ENCODE results near the gene SH2D2A.

Gene SH2D2A

GRCh38 chr1:156816561-156817328, at the start of gene SH2D2A:
SH2D2A (minus strand) TSS chr1:156816848; CDS start chr1:156816708, 140 bp downstream.
- peak; percentile 95 for DNase-seq

DNA sequence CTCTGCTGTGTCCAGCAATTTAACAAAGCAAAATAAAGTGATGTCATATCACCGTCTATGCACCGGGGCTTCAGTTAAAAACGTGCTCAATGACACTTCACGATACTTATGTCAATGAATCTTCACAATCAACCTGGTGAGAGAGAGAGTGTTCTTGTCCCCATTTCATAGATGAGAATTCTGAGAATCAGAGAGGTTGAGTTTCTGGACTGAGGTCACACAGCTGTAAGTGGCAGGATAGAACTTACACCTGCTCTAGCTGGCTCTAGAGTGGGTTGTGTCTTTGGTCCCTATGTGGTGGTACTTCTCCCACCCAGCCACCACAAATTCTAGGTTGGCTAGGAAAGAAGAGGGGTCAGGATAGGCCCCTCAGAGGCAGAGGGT, 49.2 kb upstream of the SH2D2A start:
- DNase-seq: no peak

GRCh38 chr1:156865258-156865657, 48.6 kb upstream of the SH2D2A start:
- no peak for DNase-seq

GRCh38 chr1:156864796-156865195, 48.1 kb upstream of the SH2D2A start:
- DNase-seq: no peak

GRCh38 chr1:156863631-156864030, 47.0 kb upstream of the SH2D2A start:
- DNase-seq: no peak

GRCh38 chr1:156862997-156863599, 46.5 kb upstream of the SH2D2A start:
- peak; percentile 56 for DNase-seq

- DNase-seq: no peak
These were observed 45.9 kb upstream of the SH2D2A start for GRCh38 chr1:156862584-156862983.

- DNase-seq: peak; percentile 60
These were observed 44.2 kb upstream of the SH2D2A start, which contains the start of gene NTRK1 for GRCh38 chr1:156860628-156861423. NTRK1 (plus strand) TSS chr1:156860865; CDS start chr1:156860935, 70 bp downstream.

- peak; percentile 66 for DNase-seq
These were observed 43.5 kb upstream of the SH2D2A start for GRCh38 chr1:156860113-156860627.

DNA sequence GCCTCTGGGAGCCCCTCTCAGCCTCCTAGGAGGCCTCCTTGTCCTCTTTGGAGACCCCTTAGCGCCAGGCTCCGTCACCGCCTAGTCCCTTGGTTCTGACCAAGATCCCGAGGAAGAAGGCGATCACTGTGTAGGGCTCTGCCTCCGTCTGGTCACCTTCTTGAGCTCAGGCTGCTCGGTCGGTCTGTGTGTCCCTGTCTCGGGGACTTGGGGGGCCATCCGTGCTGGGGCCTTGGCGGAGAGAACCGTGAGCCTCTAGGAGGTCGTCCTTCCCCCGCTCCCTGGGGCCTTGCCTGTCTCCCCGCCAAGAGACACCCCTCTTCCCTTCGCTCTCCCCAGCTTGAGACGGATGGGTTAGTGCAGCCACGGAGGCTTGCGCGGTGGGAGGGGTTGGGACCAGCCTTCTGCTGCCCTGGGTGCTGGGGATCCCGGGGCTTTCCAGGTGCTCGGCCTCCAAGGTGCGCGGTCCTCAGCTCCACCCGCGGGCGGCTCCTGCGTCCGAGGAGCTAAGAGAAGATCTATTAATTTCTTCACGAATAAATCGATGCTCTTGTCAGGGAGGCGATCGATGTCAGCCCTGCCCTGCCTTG, 43.0 kb upstream of the SH2D2A start:
- DNase-seq: peak; percentile 28

DNA sequence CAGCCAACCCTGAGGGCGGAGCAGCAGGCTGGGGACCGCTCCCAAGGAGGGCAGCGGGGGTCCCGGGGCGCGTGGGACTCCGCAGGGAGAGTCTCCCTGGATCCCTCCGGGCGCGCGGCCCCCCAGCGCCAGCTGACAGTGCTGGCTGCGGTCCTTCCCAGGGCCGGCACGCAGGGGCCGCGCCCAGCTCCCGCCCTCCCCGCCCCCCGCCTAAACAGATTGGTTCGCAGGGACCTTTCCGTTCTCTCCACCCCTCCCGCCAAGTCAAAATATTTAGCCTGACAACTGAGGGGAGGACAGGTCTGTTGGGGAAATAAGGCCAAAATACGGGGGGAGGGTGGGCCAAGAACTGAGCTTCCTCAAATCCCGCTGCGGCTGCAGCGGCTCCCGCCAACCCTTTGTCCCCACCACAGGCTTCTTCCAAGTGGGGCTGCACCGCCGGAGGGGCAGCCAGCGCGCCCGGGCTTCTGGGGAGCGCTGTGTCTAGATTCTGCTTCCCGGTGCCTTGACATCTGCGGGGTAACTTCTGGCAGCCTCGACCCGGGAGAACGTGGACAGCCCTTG, 42.4 kb upstream of the SH2D2A start, which contains the start of gene INSRR:
INSRR (minus strand) TSS at position 159 of the 564 bp plus-strand sequence. CDS start 496 bp downstream, outside the sequence.
- DNase-seq: no peak

- DNase-seq: no peak
These were observed 41.9 kb upstream of the SH2D2A start for GRCh38 chr1:156858555-156858956.

DNA sequence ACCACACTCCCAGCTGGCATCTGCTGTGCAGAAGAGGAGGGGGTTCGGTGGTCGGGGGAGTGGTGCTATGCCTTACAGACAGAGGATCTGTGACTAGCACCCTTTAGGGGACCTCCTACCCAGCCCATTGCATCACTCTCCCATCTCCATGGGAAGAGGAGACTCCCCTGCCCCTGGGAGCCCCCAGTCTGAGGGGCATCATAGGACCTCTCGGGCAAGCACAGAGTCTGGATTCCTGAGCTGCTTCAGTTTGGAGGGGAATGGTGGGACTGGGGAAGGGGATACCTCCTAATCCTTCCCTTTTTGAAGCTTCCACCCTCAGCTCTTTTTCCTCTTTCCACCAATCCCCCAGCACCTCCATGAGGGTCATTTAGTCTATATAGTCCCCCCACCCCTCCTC, 40.9 kb upstream of the SH2D2A start:
- DNase-seq: no peak

DNA sequence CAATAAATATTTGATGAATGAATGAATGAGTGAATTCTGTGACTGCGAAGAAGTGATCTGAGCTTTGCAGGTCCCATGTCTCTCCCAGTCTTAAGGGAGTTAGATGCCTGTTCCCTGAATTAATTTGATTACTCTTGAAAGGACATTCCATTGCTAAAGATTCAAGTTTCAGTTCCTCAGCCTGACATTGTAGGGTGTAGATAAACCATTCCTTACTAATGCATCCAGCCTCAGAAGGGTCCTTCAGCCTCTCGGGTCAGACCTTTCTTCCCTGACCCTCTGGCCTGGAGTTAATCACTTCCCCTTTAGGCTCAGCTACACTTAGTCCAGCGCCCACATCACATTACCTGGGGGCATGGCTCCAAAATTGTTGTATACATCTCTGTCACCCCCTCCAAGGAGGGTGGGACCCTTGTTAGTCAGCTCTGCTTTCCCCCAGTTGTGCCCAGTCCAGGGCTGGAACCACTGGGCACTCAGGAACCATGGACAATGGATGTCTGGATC, 39.7 kb upstream of the SH2D2A start:
- no peak for DNase-seq

- DNase-seq: no peak
These were observed 38.0 kb upstream of the SH2D2A start for GRCh38 chr1:156854634-156855033.

DNA sequence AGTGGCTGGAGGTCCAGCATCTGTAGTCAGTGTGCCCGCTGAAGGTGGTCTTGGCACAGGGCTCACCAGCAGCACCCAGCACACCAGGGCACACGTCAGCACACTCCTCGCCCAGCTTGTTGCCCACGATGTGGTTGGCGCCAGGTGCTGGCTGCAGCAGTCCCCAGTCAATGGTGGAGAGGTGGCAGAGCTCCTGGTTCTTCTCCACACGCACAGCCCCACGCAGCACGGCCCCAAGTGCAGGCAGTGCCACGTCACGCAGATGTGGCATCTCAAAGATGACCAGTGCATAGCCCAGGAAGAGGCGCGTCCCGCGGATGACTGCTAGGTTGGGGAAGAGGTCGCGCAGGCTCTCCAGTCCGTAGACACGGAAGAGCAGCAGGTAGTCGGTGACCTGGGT, 37.1 kb upstream of the SH2D2A start:
- no peak for DNase-seq

GRCh38 chr1:156852418-156852874, 35.8 kb upstream of the SH2D2A start:
- no peak for DNase-seq

GRCh38 chr1:156851779-156852417, 35.2 kb upstream of the SH2D2A start:
- DNase-seq: no peak

DNA sequence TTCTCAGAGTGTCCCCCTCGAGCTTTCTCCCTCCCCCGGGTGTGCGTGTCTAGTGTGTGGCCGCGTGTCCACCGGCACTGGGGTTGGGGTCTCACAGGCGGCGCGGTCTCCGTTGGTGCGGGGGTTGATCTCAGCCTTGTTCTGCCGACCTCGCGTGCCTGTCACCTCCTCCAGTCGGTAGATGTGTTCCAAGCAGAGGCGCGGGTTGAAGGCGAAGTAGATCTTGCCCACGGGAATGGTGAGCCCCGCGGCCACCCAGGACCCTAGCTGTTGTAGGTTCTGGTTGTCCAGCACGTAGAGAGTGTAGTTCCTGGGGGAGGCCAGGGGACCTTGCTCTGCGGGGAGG, 32.5 kb upstream of the SH2D2A start:
- no peak for DNase-seq

- peak; percentile 77 for DNase-seq
These were observed 32.0 kb upstream of the SH2D2A start for GRCh38 chr1:156848461-156849150.
